Immature natural killer cell (primary cell): ENCODE results near the gene HLA-F. TPM values are rescaled to one million over a fixed set of nuclear protein-coding genes. Genes with fewer than 3 reads are reported as not detected.

ENCODE experiments used
- DNase-seq, 3 donors: peaks; one replicate each; pipeline ENCODE4 v3.0.0; 2022; ENCODE audit warnings: mixed read lengths in 1 of 3
- H3K27ac Mint-ChIP-seq, 6 donors: one replicate each; pipeline ENCODE4 v1.8.0; 2020; ENCODE audit warnings: mixed read lengths in 6 of 6, mild to moderate bottlenecking in 5 of 6, inconsistent platforms in 4 of 6, moderate library complexity in 3 of 6
- H3K27me3 Mint-ChIP-seq, 3 donors: one replicate each; pipeline ENCODE4 v1.8.0; 2020 to 2021; ENCODE audit warnings: low read depth in 3 of 3, mild to moderate bottlenecking in 3 of 3, mixed read lengths in 3 of 3, moderate library complexity in 3 of 3, inconsistent platforms in 1 of 3
- H3K36me3 Mint-ChIP-seq, 3 donors: one replicate each; pipeline ENCODE4 v1.8.0; 2020; ENCODE audit warnings: mixed read lengths in 3 of 3, inconsistent platforms in 2 of 3, mild to moderate bottlenecking in 2 of 3
- H3K4me1 Mint-ChIP-seq, 2 donors: one replicate each; pipeline ENCODE4 v1.8.0; 2020; ENCODE audit warnings: inconsistent platforms in 2 of 2, mild to moderate bottlenecking in 2 of 2, mixed read lengths in 2 of 2, moderate library complexity in 1 of 2
- H3K4me3 Mint-ChIP-seq, 5 donors: one replicate each; pipeline ENCODE4 v1.8.0; 2020; ENCODE audit warnings: mild to moderate bottlenecking in 5 of 5, mixed read lengths in 5 of 5, inconsistent platforms in 3 of 5, moderate library complexity in 3 of 5
- H3K9me3 Mint-ChIP-seq, 6 donors: one replicate each; pipeline ENCODE4 v1.8.0; 2020; ENCODE audit warnings: mild to moderate bottlenecking in 6 of 6, mixed read lengths in 6 of 6, inconsistent platforms in 4 of 6, moderate library complexity in 3 of 6
- polyA plus RNA-seq, 3 donors: library from polyadenylated mRNA; unstranded; fragments of 300-500 nt; fragmentation: Illumina TruSeq; gene quantifications; one replicate each; pipeline ENCODE4 v1.2.3, GENCODE V29; 2021

The HLA-F gene
- polyA plus RNA-seq, 3 donors from 2014 or later: 595 to 720 (median 639) TPM

DNA sequence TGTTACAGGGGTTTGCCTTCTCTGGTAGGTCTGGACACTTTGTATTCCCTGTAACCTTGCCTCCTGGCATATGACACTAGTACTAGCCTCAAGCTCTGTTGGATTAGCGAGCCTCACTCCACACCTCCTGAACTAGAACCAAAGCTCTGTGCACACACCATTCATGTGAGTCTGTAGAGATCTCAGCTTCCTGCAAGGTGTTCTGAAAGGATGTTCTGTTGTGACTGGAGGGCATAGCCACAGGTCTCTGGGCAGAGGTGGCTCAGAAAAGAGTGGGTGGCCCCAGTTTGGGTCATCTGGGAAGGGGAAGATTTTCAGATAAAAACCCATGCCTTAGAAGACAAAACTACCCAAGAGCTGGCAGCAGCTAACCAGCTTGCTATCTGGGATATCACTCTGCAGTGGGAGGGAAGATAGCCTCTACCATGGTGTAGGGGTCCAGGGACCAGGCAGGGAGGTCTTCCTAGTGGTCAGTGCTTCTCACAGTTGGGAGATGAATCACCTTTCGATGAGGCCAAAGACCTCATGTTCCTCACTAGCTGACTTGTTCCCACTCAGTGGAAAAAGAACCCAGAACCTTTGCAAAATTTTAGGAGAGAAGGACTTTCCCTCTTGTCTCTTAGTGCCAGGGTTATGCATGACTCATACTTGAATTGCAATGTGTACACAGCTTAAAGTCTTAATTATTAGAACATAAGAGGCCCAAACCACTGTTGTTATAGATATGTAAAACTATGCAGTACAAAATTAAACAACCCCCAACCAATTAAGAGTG lies 41.4 kb downstream of the HLA-F start:
- peaks cover 1 to 6% (median 5%) of the 10 kb centered on the region in 3 donors for H3K27me3 Mint-ChIP-seq
- no peak overlapping the region for H3K27ac Mint-ChIP-seq
- no peaks in the 10 kb centered on the region for H3K9me3 Mint-ChIP-seq
- DNase-seq: no peak
- H3K4me3 Mint-ChIP-seq: no peak overlapping the region
- H3K36me3 Mint-ChIP-seq: no peaks in the 10 kb centered on the region
- H3K4me1 Mint-ChIP-seq: no peaks in the 10 kb centered on the region

DNA sequence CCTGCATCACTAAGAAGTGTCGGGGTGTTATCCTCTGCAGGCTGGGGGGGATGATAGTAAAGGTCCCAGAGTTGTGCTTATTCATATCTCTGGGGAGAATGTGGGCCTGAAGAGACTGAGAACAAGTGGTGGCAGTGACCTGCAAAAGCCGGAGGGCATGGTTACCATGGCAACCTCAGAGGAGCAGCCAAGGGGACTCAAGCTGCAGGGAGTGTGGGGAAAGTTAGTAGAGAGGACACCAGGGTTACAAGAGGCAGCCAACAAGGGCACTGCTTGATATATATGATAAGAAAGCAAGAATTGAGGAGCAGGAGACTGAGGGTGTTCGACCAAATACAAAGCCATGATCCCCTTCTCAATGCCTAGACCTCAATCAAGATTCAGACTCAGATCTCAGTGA lies 46.1 kb downstream of the HLA-F start:
- Mint-ChIP-seq H3K9me3 (no peaks in the 10 kb centered on the region), H3K27me3 (peaks cover 3 to 9% (median 6%) of the 10 kb centered on the region in 3 donors), H3K27ac (no peak overlapping the region), H3K4me1 (no peaks in the 10 kb centered on the region), H3K36me3 (no peaks in the 10 kb centered on the region), H3K4me3 (no peak overlapping the region)
- DNase-seq: no peak

DNA sequence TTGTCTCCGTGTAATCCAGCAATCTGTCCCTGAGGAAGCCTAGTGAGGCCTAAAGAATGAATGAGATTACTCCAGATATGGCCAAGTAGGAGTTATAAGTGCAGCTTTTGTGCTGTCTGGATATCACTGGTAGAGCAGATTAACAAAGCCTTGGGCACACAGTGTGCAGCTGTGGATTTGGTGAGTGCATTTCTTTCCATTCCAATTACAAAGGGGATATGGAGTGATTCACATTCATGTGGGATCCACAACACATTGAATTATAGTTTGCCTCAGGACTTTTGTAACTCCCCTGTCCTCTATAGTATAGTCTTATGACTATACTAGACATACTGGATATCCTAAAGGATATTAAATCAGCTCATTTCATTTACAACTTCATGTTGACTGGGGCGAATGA lies 47.1 kb downstream of the HLA-F start:
- no peaks in the 10 kb centered on the region for H3K9me3 Mint-ChIP-seq
- no peak overlapping the region for H3K27ac Mint-ChIP-seq
- DNase-seq: no peak
- H3K4me3 Mint-ChIP-seq: no peak overlapping the region
- peaks cover 5 to 9% (median 6%) of the 10 kb centered on the region in 3 donors for H3K27me3 Mint-ChIP-seq
- H3K4me1 Mint-ChIP-seq: no peaks in the 10 kb centered on the region
- H3K36me3 Mint-ChIP-seq: no peaks in the 10 kb centered on the region

DNA sequence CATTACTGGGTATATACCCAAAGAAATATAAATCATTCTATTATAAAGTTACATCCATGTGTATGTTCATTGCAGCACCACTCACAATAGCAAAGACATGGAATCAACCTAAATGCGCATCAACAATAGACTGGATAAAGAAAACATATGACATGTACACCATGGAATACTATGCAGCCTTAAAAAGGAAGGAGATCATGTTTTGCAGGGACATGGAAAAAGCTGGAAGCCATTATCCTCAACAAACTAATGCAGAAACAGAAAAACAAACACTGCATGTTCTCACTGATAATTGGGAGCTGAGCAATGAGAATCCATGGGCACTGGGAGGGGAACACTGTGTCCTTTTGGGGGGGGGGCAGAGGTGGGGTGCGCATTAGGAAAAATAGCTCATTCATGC lies 53.5 kb downstream of the HLA-F start:
- Mint-ChIP-seq H3K27ac (no peak overlapping the region), H3K9me3 (peaks cover 0 to 2% (median 0%) of the 10 kb centered on the region in 6 donors), H3K4me3 (no peak overlapping the region), H3K27me3 (peaks cover 6 to 18% (median 9%) of the 10 kb centered on the region in 3 donors), H3K4me1 (no peaks in the 10 kb centered on the region), H3K36me3 (no peaks in the 10 kb centered on the region)
- DNase-seq: no peak

Other genes with a start within 250 kb of the HLA-F start
- gene MAS1L, start 235.5 kb upstream of the HLA-F start, polyA plus RNA-seq: not detected
- not detected for gene UBD, start 163.7 kb upstream of the HLA-F start, polyA plus RNA-seq
- gene OR2H2, start 138.3 kb upstream of the HLA-F start, polyA plus RNA-seq: not detected
- not detected for gene GABBR1, start 90.3 kb upstream of the HLA-F start, polyA plus RNA-seq
- not detected for gene MOG, start 66.3 kb upstream of the HLA-F start, polyA plus RNA-seq
- 1 to 10 TPM in 2 of 3 donors, not detected in 1; 5.2 to 9.0 TPM for gene ZFP57, start 42.3 kb upstream of the HLA-F start, polyA plus RNA-seq
- gene HLA-G, start 104.4 kb downstream of the HLA-F start, polyA plus RNA-seq: 1 to 10 TPM in 2 of 3 donors, not detected in 1; 2.1 to 3.1 TPM
- gene HLA-A, start 219.1 kb downstream of the HLA-F start, polyA plus RNA-seq: 1,000 to 10,000 TPM; 2,780 to 4,438 (median 4,182) TPM